GM18505 (cell line): ENCODE results near the gene FAM171A1.
"Not testable (repeated sequence)": the region's sequence is repeated elsewhere in the genome, so short reads cannot be mapped to it uniquely, and the experiment has no call there.

Experiments used
- ATAC-seq: cut with Tn5 transposase; IDR thresholded peaks from one replicate; pipeline ENCODE4 v1.9.1; 2021; ENCODE audit not compliant: unreplicated experiment
- POLR2A ChIP-seq: IDR thresholded peaks from 4 replicates; pipeline ENCODE4 v1.6.1; 2011; ENCODE audit warnings: borderline replicate concordance; ENCODE audit not compliant: insufficient read depth, insufficient read length; ENCODE audit errors: extremely low read depth

The FAM171A1 gene

DNA sequence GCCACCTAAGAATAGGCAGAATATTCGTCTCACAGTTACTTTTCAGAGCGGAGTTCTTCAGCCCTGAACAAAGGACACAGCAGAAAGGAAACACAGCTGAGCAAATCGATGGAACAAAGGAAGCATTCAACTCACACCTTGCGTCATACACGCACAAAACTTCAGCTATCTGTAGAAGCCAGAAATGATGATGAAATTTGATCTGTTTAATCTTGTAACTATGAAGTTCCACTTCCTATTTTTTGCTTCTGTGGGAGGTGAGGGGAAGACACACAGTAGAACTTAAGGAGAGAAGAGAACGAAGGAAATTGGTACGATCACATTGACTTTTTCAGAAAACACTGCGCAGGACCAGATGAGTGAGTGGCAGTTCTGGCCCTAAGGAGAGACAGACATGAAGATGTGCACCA, 26.2 kb downstream of the FAM171A1 start:
- no peak for ATAC-seq
- TF ChIP-seq POLR2A: no peak

DNA sequence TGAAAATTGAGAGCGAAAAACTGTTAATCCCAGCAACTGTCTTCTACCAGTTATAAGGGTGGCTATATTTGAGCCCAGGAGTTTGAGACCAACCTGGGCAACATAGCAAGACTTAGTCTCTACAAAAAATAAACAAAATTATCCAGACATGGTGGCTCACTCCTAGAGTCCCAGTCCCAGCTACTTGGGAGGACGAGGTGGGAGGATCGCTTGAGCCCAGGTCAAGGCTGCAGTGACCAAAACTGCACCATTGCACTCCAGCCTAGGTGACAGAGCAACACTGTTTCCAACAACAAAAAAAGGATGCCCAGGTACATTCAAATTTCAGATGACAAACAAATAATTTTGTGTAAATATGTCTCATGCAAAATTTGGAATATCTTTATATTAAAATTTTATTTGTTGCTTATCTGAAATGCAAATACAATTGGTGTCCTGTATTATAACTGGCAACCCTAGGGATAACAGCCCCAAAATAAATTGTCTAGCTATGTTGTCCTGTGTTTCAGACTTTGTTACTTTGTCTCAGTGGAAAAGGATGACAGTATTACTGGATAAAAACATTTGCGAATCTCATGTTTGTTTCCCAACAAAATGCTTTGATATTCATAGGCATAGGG, 26.7 kb downstream of the FAM171A1 start:
- ATAC-seq: no peak
- TF ChIP-seq POLR2A: no peak

DNA sequence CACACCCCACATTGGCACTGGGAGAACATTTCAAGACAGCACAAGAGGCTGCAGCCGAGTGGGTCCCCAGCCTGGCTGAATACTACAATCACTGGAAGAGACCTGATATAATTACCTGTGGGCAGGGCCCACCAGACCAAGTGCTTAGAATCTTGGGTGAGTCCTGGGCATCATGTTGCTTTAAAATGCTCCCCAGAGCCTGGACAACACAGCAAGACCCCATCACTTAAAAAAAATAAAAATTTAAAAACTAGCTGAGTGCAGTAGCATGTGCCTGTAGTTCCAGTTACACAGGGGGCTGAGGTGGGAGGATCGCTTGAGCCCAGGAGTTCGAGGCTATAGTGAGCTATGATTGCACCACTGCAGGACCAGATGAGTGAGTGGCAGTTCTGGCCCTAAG, 28.1 kb downstream of the FAM171A1 start:
- TF ChIP-seq POLR2A: no peak
- no peak for ATAC-seq

- TF ChIP-seq POLR2A: no peak
- ATAC-seq: no peak
These were observed 29.5 kb downstream of the FAM171A1 start for GRCh38 chr10:15341502-15342128.

DNA sequence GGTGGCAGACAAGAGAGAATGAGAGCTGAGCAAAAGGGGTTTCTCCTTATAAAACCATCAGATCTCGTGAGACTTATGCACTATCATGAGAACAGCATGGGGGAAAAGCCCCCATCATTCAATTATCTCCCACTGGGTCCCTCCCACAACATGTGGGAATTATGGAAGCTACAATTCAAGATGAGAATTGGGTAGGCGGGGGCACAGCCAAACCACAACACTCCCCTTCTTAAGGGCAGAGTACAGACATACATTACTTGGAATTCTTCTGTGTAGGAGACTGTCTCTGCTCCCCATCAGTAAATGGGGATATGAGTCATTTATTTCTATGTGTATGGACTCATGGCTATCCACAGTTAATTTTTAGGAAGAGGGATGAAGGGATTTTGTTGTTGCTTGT, 31.2 kb downstream of the FAM171A1 start:
- no peak for ATAC-seq
- no peak for TF ChIP-seq POLR2A

DNA sequence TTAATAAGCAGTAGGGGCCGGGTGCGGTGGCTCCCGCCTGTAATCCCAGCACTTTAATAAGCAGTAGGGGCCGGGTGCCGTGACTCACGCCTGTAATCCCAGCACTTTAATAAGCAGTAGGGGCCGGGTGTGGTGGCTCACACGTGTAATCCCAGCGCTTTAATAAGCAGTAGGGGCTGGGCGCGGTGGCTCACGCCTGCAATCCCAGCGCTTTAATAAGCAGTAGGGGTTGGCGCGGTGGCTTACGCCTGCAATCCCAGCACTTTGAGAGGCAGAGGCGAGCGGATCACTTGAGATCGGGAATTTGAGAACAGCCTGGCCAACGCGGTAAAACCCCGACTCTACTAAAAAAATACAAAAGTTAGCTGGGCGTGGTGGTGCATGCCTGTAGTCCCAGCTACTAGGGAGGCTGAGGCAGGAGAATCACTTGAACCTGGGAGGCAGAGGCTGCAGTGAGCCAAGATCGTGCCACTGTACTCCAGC, 33.6 kb downstream of the FAM171A1 start:
- not testable (repeated sequence) for ATAC-seq

DNA sequence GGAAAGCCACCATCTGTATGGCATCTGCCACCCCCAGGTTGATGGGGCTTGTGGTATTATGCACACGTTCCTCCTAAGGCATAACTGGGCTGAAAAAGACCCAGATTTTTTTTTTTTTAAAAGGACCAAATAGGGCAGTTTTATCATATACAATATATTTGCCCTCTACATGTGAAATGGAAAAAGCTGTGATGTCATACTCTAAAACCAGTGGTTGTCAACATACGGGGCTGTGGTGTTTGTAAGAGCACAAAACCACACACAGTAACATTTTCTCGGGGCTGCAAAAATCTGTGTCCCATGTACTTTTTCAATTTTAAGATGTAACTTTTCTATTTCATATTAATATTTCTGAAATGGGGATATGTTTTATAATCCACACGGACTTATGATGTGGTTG, 34.9 kb downstream of the FAM171A1 start:
- no peak for ATAC-seq
- no peak for TF ChIP-seq POLR2A

GRCh38 chr10:15335508-15335907, 35.6 kb downstream of the FAM171A1 start:
- no peak for ATAC-seq
- no peak for TF ChIP-seq POLR2A

- ATAC-seq: no peak
- no peak for TF ChIP-seq POLR2A
These were observed 36.3 kb downstream of the FAM171A1 start for GRCh38 chr10:15334650-15335323.

- ATAC-seq: no peak
- no peak for TF ChIP-seq POLR2A
These were observed 37.0 kb downstream of the FAM171A1 start for GRCh38 chr10:15333909-15334649.

- not testable (repeated sequence) for ATAC-seq
These were observed 37.9 kb downstream of the FAM171A1 start for GRCh38 chr10:15333181-15333580.

DNA sequence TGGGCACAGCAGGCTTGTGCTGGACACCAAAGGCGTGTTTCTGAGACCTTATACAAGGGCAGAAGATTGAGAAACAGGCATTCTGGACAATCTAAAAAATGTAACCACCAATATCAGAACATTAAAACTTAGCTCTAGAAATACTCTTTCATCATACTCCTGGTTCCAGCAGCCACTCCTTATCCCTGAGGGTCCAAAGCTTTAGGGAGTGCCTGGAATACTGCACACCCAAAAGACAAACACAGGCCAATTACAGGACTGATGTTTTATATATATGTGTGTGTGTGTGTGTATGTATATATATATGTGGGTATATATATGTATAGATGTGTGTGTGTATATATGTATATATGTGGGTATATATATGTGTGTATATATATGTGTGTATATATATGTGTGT, 39.6 kb downstream of the FAM171A1 start:
- no peak for ATAC-seq
- TF ChIP-seq POLR2A: no peak

GRCh38 chr10:15329437-15329836, 41.7 kb downstream of the FAM171A1 start:
- no peak for TF ChIP-seq POLR2A

DNA sequence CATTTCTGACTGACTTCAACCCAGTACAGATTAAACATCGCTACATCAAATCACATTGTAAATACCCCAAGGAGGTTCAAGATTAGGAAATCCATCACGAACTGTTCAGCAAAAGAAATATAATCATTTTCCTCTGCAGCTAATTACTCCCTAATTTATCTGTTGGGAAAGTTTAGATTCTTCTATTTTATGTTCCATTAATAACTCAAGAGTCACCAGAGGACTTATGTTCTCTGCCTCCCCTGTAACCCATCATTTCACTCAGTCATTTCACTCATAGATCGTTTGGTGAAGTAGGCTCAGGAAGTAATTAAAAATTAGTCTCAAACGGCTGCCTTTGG, 45.2 kb downstream of the FAM171A1 start:
- TF ChIP-seq POLR2A: no peak
- ATAC-seq: no peak

More at GRCh38 chr10:15329437-15329836, 41.7 kb downstream of the FAM171A1 start:
- ATAC-seq: no peak
